GM12878 (cell line): ENCODE data around the gene CDH7. TPM values are rescaled to one million over a fixed set of nuclear protein-coding genes. Genes with fewer than 3 reads are reported as not detected.

Source experiments
- ATAC-seq: fragments of 200-7000 bp; cut with Tn5 transposase; 3 replicates; pipeline ENCODE4 v1.9.1; 2020; ENCODE audit warnings: mild to moderate bottlenecking, moderate library complexity
- BruUV-seq: library from RNA; stranded (reverse); fragments of 400-500 nt; replicated peaks from 2 replicates; lab custom pipeline; 2021; lab: Mats Ljungman, UMichigan
- CTCF ChIA-PET: fragments of 300-600 bp; sonication (Branson Sonifier 250); formaldehyde crosslinking; extraction: SDS; loops from one replicate; lab custom pipeline; 2021; ENCODE audit warnings: inconsistent platforms; lab: Yijun Ruan, JAX
- POLR2A ChIA-PET: fragments of 350-600 bp; formaldehyde crosslinking; extraction: SDS; loops from one replicate; lab custom pipeline; 2021; ENCODE audit warnings: inconsistent platforms; lab: Charles Lee
- RAD21 ChIA-PET: fragments of 300-600 bp; sonication (Branson Sonifier 250); formaldehyde crosslinking; loops from one replicate; lab custom pipeline; 2023; ENCODE audit warnings: antibody characterized with exemption; ENCODE audit not compliant: unreplicated experiment; lab: Charles Lee
- SMC1A ChIA-PET: fragments of 300-600 bp; sonication (Branson Sonifier 250); formaldehyde crosslinking; loops from one replicate; lab custom pipeline; 2023; ENCODE audit not compliant: unreplicated experiment, uncharacterized antibody; lab: Charles Lee
- DNase-seq: peaks from one replicate; pipeline ENCODE4 v3.0.0-alpha.2; 2011; ENCODE audit warnings: low read depth, low spot score
- FAIRE-seq: peaks from 3 replicates; lab custom pipeline; 2011; peaks lifted over from hg19 to GRCh38; lab: Jason Lieb, UNC
- H2AFZ ChIP-seq: 2 replicates; pipeline ENCODE4 v1.6.0; 2011; ENCODE audit warnings: low read depth, low read length, control low read depth; ENCODE audit not compliant: control insufficient read depth
- H3K27ac ChIP-seq: 2 replicates; pipeline ENCODE4 v1.5.1; 2011; ENCODE audit warnings: control low read depth; ENCODE audit not compliant: control insufficient read depth, insufficient read depth
- H3K27me3 ChIP-seq, 2 experiments: replicated peaks in 1 of 2; 2 replicates each; pipeline versions ENCODE4 v1.6.0 to v1.6.1; 2011; ENCODE audit warnings: low read length in 1 of 2; ENCODE audit not compliant: control insufficient read depth in 2 of 2, insufficient read depth in 2 of 2
- H3K36me3 ChIP-seq, 2 experiments: 2 replicates each; pipeline ENCODE4 v1.5.1; 2011; ENCODE audit warnings: low read length in 1 of 2; ENCODE audit not compliant: control insufficient read depth in 2 of 2, insufficient read depth in 2 of 2
- H3K4me1 ChIP-seq: 2 replicates; pipeline ENCODE4 v1.6.1; 2011; ENCODE audit warnings: mild to moderate bottlenecking, low read length, moderate library complexity, mixed read lengths; ENCODE audit not compliant: control insufficient read depth, insufficient read depth
- H3K4me2 ChIP-seq: 2 replicates; pipeline ENCODE4 v1.6.0; 2011; ENCODE audit warnings: control low read depth; ENCODE audit not compliant: control insufficient read depth, insufficient read depth
- H3K4me3 ChIP-seq: fragments of 200-600 bp; sonication (generic); 2 replicates; pipeline ENCODE4 v1.5.1; 2016
- H3K79me2 ChIP-seq: 2 replicates; pipeline ENCODE4 v1.6.0; 2011; ENCODE audit warnings: low read length; ENCODE audit not compliant: control insufficient read depth, insufficient read depth
- H3K9ac ChIP-seq: 2 replicates; pipeline ENCODE4 v1.8.0; 2011; ENCODE audit warnings: low read length, control low read depth, mixed read lengths; ENCODE audit not compliant: control insufficient read depth, insufficient read depth
- H3K9me3 ChIP-seq: replicated peaks from 3 replicates; pipeline ENCODE4 v1.5.1; 2011; ENCODE audit warnings: mild to moderate bottlenecking, low read length; ENCODE audit not compliant: control insufficient read depth, insufficient read depth
- H4K20me1 ChIP-seq: 2 replicates; pipeline ENCODE4 v1.6.0; 2011; ENCODE audit not compliant: control insufficient read depth, insufficient read depth
- BMI1 ChIP-seq: fragments of 450-650 bp; IDR thresholded peaks from 2 replicates; pipeline ENCODE4 v1.6.1; 2016; ENCODE audit warnings: mild to moderate bottlenecking, moderate library complexity, borderline replicate concordance
- CREM ChIP-seq: IDR thresholded peaks from 2 replicates; pipeline ENCODE4 v1.6.1; 2014; ENCODE audit warnings: antibody characterized with exemption, low read depth
- ESRRA ChIP-seq: IDR thresholded peaks from 2 replicates; pipeline ENCODE4 v1.6.1; 2012; ENCODE audit warnings: mild to moderate bottlenecking, low read length, improper control_type of control experiment
- FOXK2 ChIP-seq: fragments of 450-650 bp; IDR thresholded peaks from 2 replicates; pipeline ENCODE4 v1.6.1; 2017; ENCODE audit warnings: mild to moderate bottlenecking, moderate library complexity
- NFYB ChIP-seq: IDR thresholded peaks from 2 replicates; pipeline ENCODE4 v1.6.1; 2011; ENCODE audit warnings: low read depth, mild to moderate bottlenecking, low read length, improper control_type of control experiment, moderate library complexity; ENCODE audit not compliant: insufficient read depth
- SRF ChIP-seq, 2 experiments: IDR thresholded peaks; 2 replicates each; pipeline ENCODE4 v1.6.1; 2011; ENCODE audit warnings: low read depth in 2 of 2, low read length in 2 of 2, mild to moderate bottlenecking in 1 of 2, moderate library complexity in 1 of 2
- TCF12 ChIP-seq: IDR thresholded peaks from 2 replicates; pipeline ENCODE4 v1.6.1; 2011; ENCODE audit warnings: low read depth, mild to moderate bottlenecking, low read length
- ZNF274 ChIP-seq: IDR thresholded peaks from one replicate; pipeline ENCODE4 v1.8.0; 2011; ENCODE audit not compliant: insufficient read length, insufficient read depth
- ZZZ3 ChIP-seq: IDR thresholded peaks from 2 replicates; pipeline ENCODE4 v1.6.1; 2011; ENCODE audit warnings: low read depth; ENCODE audit not compliant: control insufficient read depth, insufficient read length
- WGBS: methylation state at CpG from one replicate; pipeline ENCODE4 v1.1.6; 2016; ENCODE audit warnings: low lambda C conversion rate; ENCODE audit not compliant: insufficient replicate concordance, insufficient coverage; ENCODE audit errors: missing lambda C conversion rate; 5-methylcytosine and 5-hydroxymethylcytosine counted together
- in situ Hi-C: fragments of 300-500 bp; cut with MboI; formaldehyde crosslinking; loops from 9 replicates; pipeline ENCODE4 v1.14.3; 2018; ENCODE audit warnings: mixed read lengths
- intact Hi-C: fragments of 100-400 bp; cut with micrococcal nuclease; formaldehyde crosslinking; loops from one replicate; pipeline ENCODE4 v1.14.2; 2022; ENCODE audit not compliant: unreplicated experiment
- polyA plus RNA-seq, 11 experiments: library from polyadenylated mRNA; depleted of rRNA in 4 of 11; unstranded in 6 of 11; stranded (reverse) in 5 of 11; fragments of >200 nt; fragmentation: Nextera tagmentation in 4 of 11; fragmentation: Illumina TruSeq in 1 of 11; extraction: Ambion mirVana in 4 of 11; extraction: Trizol in 1 of 11; gene quantifications; 1 replicate in 1 of 11; 2 replicates in 10 of 11; pipeline versions ENCODE4 v1.2.1 to v1.2.3, GENCODE V29; 2011 to 2016; ENCODE audit warnings: inconsistent platforms in 2 of 11, missing spikeins in 2 of 11, low read depth in 1 of 11
- total RNA-seq, 4 experiments: library from RNA; depleted of rRNA in 3 of 4; stranded (reverse); fragments of >200 nt in 3 of 4; fragmentation: Illumina TruSeq in 1 of 4; extraction: Trizol in 1 of 4; gene quantifications; 2 replicates each; pipeline versions ENCODE4 v1.2.1 to v1.2.3, GENCODE V29; 2013 to 2021
- TF ChIP-seq, protein P1 (sequence below): fragments of 450-650 bp; IDR thresholded peaks from 2 replicates; pipeline ENCODE4 v1.6.1; 2017; ENCODE audit warnings: mild to moderate bottlenecking, low read depth, inconsistent platforms; ENCODE audit not compliant: poor library complexity, severe bottlenecking
- TF ChIP-seq, protein P2 (sequence below): fragments of 150-350 bp; IDR thresholded peaks from 2 replicates; pipeline ENCODE4 v1.6.1; 2016; ENCODE audit warnings: low read depth, low read length

CDH7 gene
- total and polyA plus RNA-seq, 10 of the 15 experiments (the other 5 are each of a cell fraction or from before 2014, with no cell fraction given), result 0.03 TPM; not detected in 9

DNA sequence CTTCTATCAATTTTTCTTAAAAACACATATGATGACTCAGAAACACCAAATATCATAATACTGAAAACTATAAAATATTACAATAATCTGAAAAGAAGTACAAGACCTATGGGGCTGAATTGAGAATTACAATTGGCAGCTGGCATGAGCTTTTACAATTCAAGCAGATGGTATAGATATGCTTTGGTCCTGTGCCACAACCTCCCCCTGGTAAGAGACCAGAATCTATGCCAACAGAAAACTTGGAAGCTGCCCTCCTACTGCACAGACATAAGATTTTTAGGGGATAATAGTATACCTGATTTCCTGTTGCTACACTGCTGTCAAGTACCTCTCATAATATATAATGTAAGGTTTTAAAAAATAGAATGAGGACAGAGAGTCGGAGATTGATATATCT, 46.8 kb upstream of the CDH7 start:
- ChIA-PET SMC1A (interaction anchor here (0.7 to 0.8 kb wide), 2 partner anchors 10 to 245 kb away, joined by 3 read pairs; no protein-coding TSS in a partner anchor), RAD21 (no interaction called here), CTCF (no interaction called here), POLR2A (no interaction called here)
- TF ChIP-seq, protein P1, sequence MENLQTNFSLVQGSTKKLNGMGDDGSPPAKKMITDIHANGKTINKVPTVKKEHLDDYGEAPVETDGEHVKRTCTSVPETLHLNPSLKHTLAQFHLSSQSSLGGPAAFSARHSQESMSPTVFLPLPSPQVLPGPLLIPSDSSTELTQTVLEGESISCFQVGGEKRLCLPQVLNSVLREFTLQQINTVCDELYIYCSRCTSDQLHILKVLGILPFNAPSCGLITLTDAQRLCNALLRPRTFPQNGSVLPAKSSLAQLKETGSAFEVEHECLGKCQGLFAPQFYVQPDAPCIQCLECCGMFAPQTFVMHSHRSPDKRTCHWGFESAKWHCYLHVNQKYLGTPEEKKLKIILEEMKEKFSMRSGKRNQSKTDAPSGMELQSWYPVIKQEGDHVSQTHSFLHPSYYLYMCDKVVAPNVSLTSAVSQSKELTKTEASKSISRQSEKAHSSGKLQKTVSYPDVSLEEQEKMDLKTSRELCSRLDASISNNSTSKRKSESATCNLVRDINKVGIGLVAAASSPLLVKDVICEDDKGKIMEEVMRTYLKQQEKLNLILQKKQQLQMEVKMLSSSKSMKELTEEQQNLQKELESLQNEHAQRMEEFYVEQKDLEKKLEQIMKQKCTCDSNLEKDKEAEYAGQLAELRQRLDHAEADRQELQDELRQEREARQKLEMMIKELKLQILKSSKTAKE, result no peak
- TF ChIP-seq, protein P2, sequence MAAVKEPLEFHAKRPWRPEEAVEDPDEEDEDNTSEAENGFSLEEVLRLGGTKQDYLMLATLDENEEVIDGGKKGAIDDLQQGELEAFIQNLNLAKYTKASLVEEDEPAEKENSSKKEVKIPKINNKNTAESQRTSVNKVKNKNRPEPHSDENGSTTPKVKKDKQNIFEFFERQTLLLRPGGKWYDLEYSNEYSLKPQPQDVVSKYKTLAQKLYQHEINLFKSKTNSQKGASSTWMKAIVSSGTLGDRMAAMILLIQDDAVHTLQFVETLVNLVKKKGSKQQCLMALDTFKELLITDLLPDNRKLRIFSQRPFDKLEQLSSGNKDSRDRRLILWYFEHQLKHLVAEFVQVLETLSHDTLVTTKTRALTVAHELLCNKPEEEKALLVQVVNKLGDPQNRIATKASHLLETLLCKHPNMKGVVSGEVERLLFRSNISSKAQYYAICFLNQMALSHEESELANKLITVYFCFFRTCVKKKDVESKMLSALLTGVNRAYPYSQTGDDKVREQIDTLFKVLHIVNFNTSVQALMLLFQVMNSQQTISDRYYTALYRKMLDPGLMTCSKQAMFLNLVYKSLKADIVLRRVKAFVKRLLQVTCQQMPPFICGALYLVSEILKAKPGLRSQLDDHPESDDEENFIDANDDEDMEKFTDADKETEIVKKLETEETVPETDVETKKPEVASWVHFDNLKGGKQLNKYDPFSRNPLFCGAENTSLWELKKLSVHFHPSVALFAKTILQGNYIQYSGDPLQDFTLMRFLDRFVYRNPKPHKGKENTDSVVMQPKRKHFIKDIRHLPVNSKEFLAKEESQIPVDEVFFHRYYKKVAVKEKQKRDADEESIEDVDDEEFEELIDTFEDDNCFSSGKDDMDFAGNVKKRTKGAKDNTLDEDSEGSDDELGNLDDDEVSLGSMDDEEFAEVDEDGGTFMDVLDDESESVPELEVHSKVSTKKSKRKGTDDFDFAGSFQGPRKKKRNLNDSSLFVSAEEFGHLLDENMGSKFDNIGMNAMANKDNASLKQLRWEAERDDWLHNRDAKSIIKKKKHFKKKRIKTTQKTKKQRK, result no peak
- TF ChIP-seq TCF12 (no peak), BMI1 (no peak), FOXK2 (no peak), ZZZ3 (no peak), NFYB (no peak), ZNF274 (no peak), ESRRA (no peak), SRF (IDR thresholded peaks at IDR 0.05; ENCODE audit: low read depth in 2 of 2, low read length in 2 of 2) (no peak), CREM (no peak)
- no peaks in the 10 kb centered on the region for H3K79me2 ChIP-seq
- H2AFZ ChIP-seq, result no peak overlapping the region
- BruUV-seq, result no TSS peak
- intact Hi-C loops (no loop called here), in situ Hi-C loops (no loop called here)
- no peaks in the 10 kb centered on the region for H4K20me1 ChIP-seq
- no peak overlapping the region for H3K4me3 ChIP-seq
- ATAC-seq (no peak), DNase-seq (no peak), FAIRE-seq (no peak)
- no peaks in the 10 kb centered on the region for H3K9me3 ChIP-seq
- H3K36me3 ChIP-seq, result no peaks in the 10 kb centered on the region
- H3K27me3 ChIP-seq, result no peaks in the 10 kb centered on the region
- no peak overlapping the region for H3K27ac ChIP-seq
- 0% methylated on average over 1 of the region's 1 CpG for WGBS
- H3K4me1 ChIP-seq, result no peaks in the 10 kb centered on the region
- no peak overlapping the region for H3K9ac ChIP-seq
- no peak overlapping the region for H3K4me2 ChIP-seq
